Endodermal cell (in vitro differentiated cells): ENCODE measurements around the gene COL20A1. TPM values are rescaled to one million over a fixed set of nuclear protein-coding genes. Genes with fewer than 3 reads are reported as not detected.
A peak's percentile ranks its signal among the peaks of the same experiment; 100 is the strongest.

Source experiments
- DNase-seq: peaks from one replicate; pipeline ENCODE4 v3.0.0-alpha.2; 2017
- H3K27ac ChIP-seq: 2 replicates; pipeline ENCODE4 v1.5.1; 2013; ENCODE audit warnings: mild to moderate bottlenecking, low read depth, low read length, moderate library complexity
- H3K27me3 ChIP-seq: 2 replicates; pipeline ENCODE4 v1.6.1; 2013; ENCODE audit warnings: mild to moderate bottlenecking, low read length, moderate library complexity; ENCODE audit not compliant: insufficient read depth, control insufficient read depth, poor library complexity, severe bottlenecking
- H3K36me3 ChIP-seq: 2 replicates; pipeline ENCODE4 v1.7.0; 2013; ENCODE audit warnings: mild to moderate bottlenecking, low read length, moderate library complexity; ENCODE audit not compliant: control insufficient read depth, insufficient read depth
- H3K4me1 ChIP-seq: one replicate; pipeline ENCODE4 v1.7.0; 2013; ENCODE audit warnings: low read length; ENCODE audit not compliant: control insufficient read depth, insufficient read depth
- H3K4me3 ChIP-seq: 2 replicates; pipeline ENCODE4 v1.5.1; 2013; ENCODE audit warnings: mild to moderate bottlenecking, low read length, moderate library complexity
- H3K9ac ChIP-seq: 2 replicates; pipeline ENCODE4 v1.6.1; 2013; ENCODE audit warnings: mild to moderate bottlenecking, low read length, moderate library complexity; ENCODE audit not compliant: poor library complexity, severe bottlenecking; ENCODE audit errors: extremely low read depth
- H3K9me3 ChIP-seq: 2 replicates; pipeline ENCODE4 v1.6.1; 2013; ENCODE audit warnings: mild to moderate bottlenecking, low read length, moderate library complexity; ENCODE audit not compliant: control insufficient read depth
- H3K27ac Mint-ChIP-seq: 2 replicates; pipeline ENCODE4 v1.8.0; 2020; ENCODE audit warnings: mixed read lengths
- H3K27me3 Mint-ChIP-seq: 2 replicates; pipeline ENCODE4 v1.8.0; 2021; ENCODE audit warnings: mild to moderate bottlenecking, mixed read lengths; ENCODE audit not compliant: insufficient read depth
- H3K36me3 Mint-ChIP-seq: 2 replicates; pipeline ENCODE4 v1.8.0; 2020; ENCODE audit warnings: low read depth, mixed read lengths
- H3K4me1 Mint-ChIP-seq: 2 replicates; pipeline ENCODE4 v1.8.0; 2020; ENCODE audit warnings: mixed read lengths
- H3K4me3 Mint-ChIP-seq: 2 replicates; pipeline ENCODE4 v1.8.0; 2020; ENCODE audit warnings: mild to moderate bottlenecking, moderate library complexity, mixed read lengths
- H3K9me3 Mint-ChIP-seq: 2 replicates; pipeline ENCODE4 v1.8.0; 2020; ENCODE audit warnings: mild to moderate bottlenecking, mixed read lengths
- CTCF ChIP-seq: fragments of 200-600 bp; sonication (generic); conservative IDR thresholded peaks from 2 replicates; pipeline ENCODE4 v1.5.0; 2021; ENCODE audit warnings: antibody characterized with exemption, mild to moderate bottlenecking
- WGBS, 2 experiments: methylation state at CpG; one replicate each; pipeline versions ENCODE4 v1.1.5 to v1.1.7; 2013; ENCODE audit warnings: missing lambda C conversion rate in 2 of 2, mixed read lengths in 1 of 2; ENCODE audit not compliant: insufficient coverage in 1 of 2, insufficient read length in 1 of 2; 5-methylcytosine and 5-hydroxymethylcytosine counted together
- total RNA-seq, 2 donors: library from RNA; stranded (reverse); fragmentation: NEBNext Ultra II Directional in 1 of 2; extraction: Animal tissue kit (Norgen Biotek cat#: 25700) in 1 of 2; gene quantifications; 2 replicates in 1 of 2; 3 replicates in 1 of 2; pipeline ENCODE4 v1.2.1, GENCODE V29; 2021

The COL20A1 gene
- total RNA-seq, 2 donors from 2014 or later: 0.44 TPM; not detected in 1

- 93 to 97% methylated on average over 26 to 30 of the region's 30 CpGs for WGBS, 2 experiments
- Histone ChIP-seq H3K27me3 (no peaks in the 10 kb centered on the region), H3K9me3 (no peaks in the 10 kb centered on the region), H3K4me3 (no peak overlapping the region), H3K27ac (no peak overlapping the region), H3K4me1 (no peaks in the 10 kb centered on the region), H3K36me3 (peaks cover 64% of the 10 kb centered on the region), H3K9ac (no peak overlapping the region)
- no peak for TF ChIP-seq CTCF
- no peak overlapping the region for H3K4me3 Mint-ChIP-seq
- peaks cover 7% of the 10 kb centered on the region for H3K4me1 Mint-ChIP-seq
- no peak overlapping the region for H3K27ac Mint-ChIP-seq
- H3K36me3 Mint-ChIP-seq: peaks cover 35% of the 10 kb centered on the region
- H3K27me3 Mint-ChIP-seq: no peaks in the 10 kb centered on the region
- no peak for DNase-seq
- no peaks in the 10 kb centered on the region for H3K9me3 Mint-ChIP-seq
Measured at GRCh38 chr20:63277466-63278272, 15.3 kb upstream of the COL20A1 start.

GRCh38 chr20:63278661-63279060 is 14.3 kb upstream of the COL20A1 start:
- Mint-ChIP-seq H3K27ac (no peak overlapping the region), H3K27me3 (no peaks in the 10 kb centered on the region), H3K36me3 (peaks cover 42% of the 10 kb centered on the region), H3K4me3 (no peak overlapping the region), H3K9me3 (no peaks in the 10 kb centered on the region), H3K4me1 (peaks cover 4% of the 10 kb centered on the region)
- 93 to 96% methylated on average over 12 to 17 of the region's 17 CpGs for WGBS, 2 experiments
- Histone ChIP-seq H3K36me3 (peaks cover 67% of the 10 kb centered on the region), H3K27ac (no peak overlapping the region), H3K27me3 (no peaks in the 10 kb centered on the region), H3K9me3 (no peaks in the 10 kb centered on the region), H3K4me1 (no peaks in the 10 kb centered on the region), H3K9ac (no peak overlapping the region), H3K4me3 (no peak overlapping the region)
- TF ChIP-seq CTCF: peak; percentile 47
- DNase-seq: no peak

GRCh38 chr20:63279931-63280330 is 13.1 kb upstream of the COL20A1 start:
- Histone ChIP-seq H3K27me3 (no peaks in the 10 kb centered on the region), H3K27ac (no peak overlapping the region), H3K4me1 (no peaks in the 10 kb centered on the region), H3K9me3 (no peaks in the 10 kb centered on the region), H3K9ac (no peak overlapping the region), H3K4me3 (no peak overlapping the region), H3K36me3 (peaks cover 65% of the 10 kb centered on the region)
- no peaks in the 10 kb centered on the region for H3K9me3 Mint-ChIP-seq
- H3K27ac Mint-ChIP-seq: no peak overlapping the region
- no peaks in the 10 kb centered on the region for H3K4me1 Mint-ChIP-seq
- 91 to 92% methylated on average over 14 to 15 of the region's 15 CpGs for WGBS, 2 experiments
- H3K27me3 Mint-ChIP-seq: no peaks in the 10 kb centered on the region
- DNase-seq: no peak
- peaks cover 45% of the 10 kb centered on the region for H3K36me3 Mint-ChIP-seq
- TF ChIP-seq CTCF: no peak
- no peak overlapping the region for H3K4me3 Mint-ChIP-seq
